ENCODE measurements around the gene CNBD2.

Gene CNBD2

DNA sequence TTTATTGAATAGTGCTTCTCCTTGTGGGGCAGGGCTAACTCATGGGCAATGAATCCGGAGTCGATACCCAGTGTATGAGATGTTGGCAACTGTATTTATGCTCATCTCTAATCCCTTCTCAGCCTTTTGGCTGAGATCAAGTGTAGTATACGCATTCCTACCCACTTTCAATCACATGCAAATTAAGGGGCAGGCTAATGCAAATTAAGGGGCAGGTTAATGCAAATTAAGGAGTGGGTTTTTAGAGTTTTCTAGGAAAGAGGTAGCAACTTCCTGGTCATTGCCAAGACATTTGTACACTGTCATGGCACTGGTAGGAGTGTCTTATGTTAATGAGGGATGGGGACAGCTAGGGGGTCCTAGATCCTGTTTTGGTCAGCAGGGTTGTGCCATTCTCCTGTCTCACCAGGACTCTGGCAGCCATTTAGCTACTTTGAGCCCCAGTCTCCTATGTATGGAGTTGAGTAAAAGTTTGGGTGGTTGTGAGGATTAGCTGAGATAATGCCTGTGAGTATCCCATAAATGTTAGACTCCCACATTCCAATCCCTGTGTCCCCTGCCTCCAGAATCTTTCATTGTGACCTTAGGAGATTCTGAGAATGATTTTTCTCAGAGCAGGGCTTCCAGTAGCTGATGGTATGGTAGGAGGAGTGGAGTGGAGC, at the start of gene CNBD2:
TSS of gene CNBD2 (plus strand) at position 612 of the 662 bp plus-strand sequence. CDS start 173 bp downstream, outside the sequence.
- Histone ChIP-seq H3K4me3 (ENCODE audit: low read depth in 1 of 2, low read length in 2 of 2) (no peak within 1 kb of the TSS), H3K27me3 (ENCODE audit: control insufficient read depth in 1 of 2, insufficient read depth in 2 of 2, low read length in 2 of 2) (no peaks in the 10 kb centered on the region), H3K9me3 (ENCODE audit: control insufficient read depth in 1 of 2, low read length in 2 of 2) (no peaks in the 10 kb centered on the region), H3K27ac (ENCODE audit: low read depth, low read length) (no peak within 1 kb of the TSS), H3K36me3 (ENCODE audit: control insufficient read depth in 1 of 2, insufficient read depth in 2 of 2, low read length in 2 of 2) (no peaks in the 10 kb centered on the region), H3K4me1 (ENCODE audit: control insufficient read depth in 1 of 2, insufficient read depth in 2 of 2, low read length in 2 of 2) (no peaks in the 10 kb centered on the region), H3K9ac (ENCODE audit: low read depth in 1 of 2, low read length in 2 of 2) (no peak within 1 kb of the TSS)

DNA sequence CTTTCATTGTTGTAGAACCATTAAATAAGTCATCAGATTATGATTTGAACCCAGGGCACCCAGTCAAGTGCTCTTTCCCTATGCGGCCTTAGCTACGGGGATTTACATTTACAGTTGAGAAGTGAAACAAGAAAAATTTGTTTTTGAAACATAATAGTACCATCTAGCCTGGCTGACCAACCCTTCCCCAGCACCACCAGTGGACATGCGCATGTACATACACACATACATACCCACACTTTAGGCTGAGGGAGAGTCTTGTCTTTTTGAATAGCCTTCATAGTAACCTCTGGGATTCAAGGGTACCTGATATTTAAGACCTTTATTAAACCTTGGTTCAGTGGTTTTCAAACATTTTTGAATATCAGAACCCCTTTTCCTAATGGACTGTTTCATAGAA, 47.9 kb upstream of the CNBD2 start:
- no peak overlapping the region for H3K4me3 ChIP-seq (ENCODE audit: low read depth in 1 of 2, low read length in 2 of 2)
- H3K9ac ChIP-seq (ENCODE audit: low read depth in 1 of 2, low read length in 2 of 2), result no peak overlapping the region
- no peaks in the 10 kb centered on the region for H3K9me3 ChIP-seq (ENCODE audit: control insufficient read depth in 1 of 2, low read length in 2 of 2)
- no peaks in the 10 kb centered on the region for H3K27me3 ChIP-seq (ENCODE audit: control insufficient read depth in 1 of 2, insufficient read depth in 2 of 2, low read length in 2 of 2)
- H3K36me3 ChIP-seq (ENCODE audit: control insufficient read depth in 1 of 2, insufficient read depth in 2 of 2, low read length in 2 of 2), result peaks cover 15 to 42% of the 10 kb centered on the region in 2 donors
- no peak overlapping the region for H3K27ac ChIP-seq (ENCODE audit: low read depth, low read length)
- H3K4me1 ChIP-seq (ENCODE audit: control insufficient read depth in 1 of 2, insufficient read depth in 2 of 2, low read length in 2 of 2), result no peaks in the 10 kb centered on the region

DNA sequence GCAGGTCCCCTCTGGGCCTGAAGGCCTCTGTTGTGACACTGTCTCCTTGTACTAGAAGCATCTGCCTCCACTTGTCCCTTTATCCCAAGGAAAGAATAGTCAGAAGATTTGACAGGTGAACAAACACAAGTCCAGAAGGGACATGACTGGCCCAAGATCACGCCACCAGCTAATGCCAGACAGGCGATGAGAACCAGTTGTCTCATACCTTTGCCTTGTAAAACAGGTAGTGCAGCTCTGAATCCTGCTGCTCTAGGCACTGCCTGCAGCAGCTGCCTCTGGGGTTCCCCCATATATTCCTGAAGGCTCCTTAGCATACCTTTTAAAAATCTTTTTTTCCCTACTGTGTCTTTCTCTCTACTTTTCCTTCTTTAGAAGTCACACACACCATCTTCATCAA, 39.1 kb upstream of the CNBD2 start:
- Histone ChIP-seq H3K36me3 (ENCODE audit: control insufficient read depth in 1 of 2, insufficient read depth in 2 of 2, low read length in 2 of 2) (peaks cover 18 to 58% of the 10 kb centered on the region in 2 donors), H3K9me3 (ENCODE audit: control insufficient read depth in 1 of 2, low read length in 2 of 2) (no peaks in the 10 kb centered on the region), H3K4me1 (ENCODE audit: control insufficient read depth in 1 of 2, insufficient read depth in 2 of 2, low read length in 2 of 2) (no peaks in the 10 kb centered on the region), H3K9ac (ENCODE audit: low read depth in 1 of 2, low read length in 2 of 2) (no peak overlapping the region), H3K4me3 (ENCODE audit: low read depth in 1 of 2, low read length in 2 of 2) (no peak overlapping the region), H3K27ac (ENCODE audit: low read depth, low read length) (no peak overlapping the region), H3K27me3 (ENCODE audit: control insufficient read depth in 1 of 2, insufficient read depth in 2 of 2, low read length in 2 of 2) (no peaks in the 10 kb centered on the region)

DNA sequence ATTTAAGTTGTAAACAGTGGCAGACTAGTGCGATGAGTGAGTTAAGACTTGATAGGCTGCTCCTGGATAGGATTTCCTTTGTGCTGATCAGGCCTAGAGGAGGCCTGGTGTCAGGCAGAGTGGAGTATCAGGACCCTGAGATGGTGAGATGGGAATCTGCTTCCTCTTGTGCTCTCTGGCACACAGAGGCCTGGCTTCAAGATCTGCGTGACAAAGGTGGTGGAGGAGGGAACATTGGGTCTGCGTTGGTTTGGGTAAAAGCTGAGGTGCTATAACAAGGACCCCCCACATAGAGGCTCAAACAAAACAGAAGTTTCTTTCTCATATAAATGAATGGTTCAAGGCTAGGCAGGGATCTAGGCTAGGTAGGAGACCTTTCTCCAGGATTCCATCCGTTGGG, 34.3 kb upstream of the CNBD2 start:
- Histone ChIP-seq H3K27ac (ENCODE audit: low read depth, low read length) (no peak overlapping the region), H3K9ac (ENCODE audit: low read depth in 1 of 2, low read length in 2 of 2) (no peak overlapping the region), H3K4me1 (ENCODE audit: control insufficient read depth in 1 of 2, insufficient read depth in 2 of 2, low read length in 2 of 2) (no peaks in the 10 kb centered on the region), H3K4me3 (ENCODE audit: low read depth in 1 of 2, low read length in 2 of 2) (no peak overlapping the region), H3K36me3 (ENCODE audit: control insufficient read depth in 1 of 2, insufficient read depth in 2 of 2, low read length in 2 of 2) (peaks cover 18 to 50% of the 10 kb centered on the region in 2 donors), H3K27me3 (ENCODE audit: control insufficient read depth in 1 of 2, insufficient read depth in 2 of 2, low read length in 2 of 2) (no peaks in the 10 kb centered on the region), H3K9me3 (ENCODE audit: control insufficient read depth in 1 of 2, low read length in 2 of 2) (no peaks in the 10 kb centered on the region)

DNA sequence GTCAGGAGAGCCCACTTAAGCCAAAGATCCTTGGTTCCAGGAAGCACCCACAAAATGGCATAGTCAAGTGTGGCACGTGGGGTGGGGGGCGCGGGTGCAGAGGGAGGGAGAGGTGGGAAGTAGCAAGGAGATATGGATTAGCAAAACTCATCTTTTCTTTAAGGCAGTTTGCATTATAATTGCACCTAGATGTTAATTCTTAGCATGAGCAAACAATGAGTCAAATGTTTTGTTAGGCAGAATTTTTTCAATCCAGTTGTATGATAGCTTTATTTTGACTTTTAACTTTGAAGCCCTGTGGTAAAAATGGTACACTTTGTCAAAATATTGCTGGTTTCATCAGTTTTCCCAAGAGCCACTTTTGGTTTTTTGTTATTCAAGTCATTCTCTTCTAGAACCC, 29.1 kb upstream of the CNBD2 start:
- no peak overlapping the region for H3K27ac ChIP-seq (ENCODE audit: low read depth, low read length)
- H3K9ac ChIP-seq (ENCODE audit: low read depth in 1 of 2, low read length in 2 of 2), result no peak overlapping the region
- no peak overlapping the region for H3K4me3 ChIP-seq (ENCODE audit: low read depth in 1 of 2, low read length in 2 of 2)
- no peaks in the 10 kb centered on the region for H3K9me3 ChIP-seq (ENCODE audit: control insufficient read depth in 1 of 2, low read length in 2 of 2)
- H3K27me3 ChIP-seq (ENCODE audit: control insufficient read depth in 1 of 2, insufficient read depth in 2 of 2, low read length in 2 of 2), result no peaks in the 10 kb centered on the region
- H3K4me1 ChIP-seq (ENCODE audit: control insufficient read depth in 1 of 2, insufficient read depth in 2 of 2, low read length in 2 of 2), result no peaks in the 10 kb centered on the region
- peaks cover 24 to 55% of the 10 kb centered on the region in 2 donors for H3K36me3 ChIP-seq (ENCODE audit: control insufficient read depth in 1 of 2, insufficient read depth in 2 of 2, low read length in 2 of 2)

DNA sequence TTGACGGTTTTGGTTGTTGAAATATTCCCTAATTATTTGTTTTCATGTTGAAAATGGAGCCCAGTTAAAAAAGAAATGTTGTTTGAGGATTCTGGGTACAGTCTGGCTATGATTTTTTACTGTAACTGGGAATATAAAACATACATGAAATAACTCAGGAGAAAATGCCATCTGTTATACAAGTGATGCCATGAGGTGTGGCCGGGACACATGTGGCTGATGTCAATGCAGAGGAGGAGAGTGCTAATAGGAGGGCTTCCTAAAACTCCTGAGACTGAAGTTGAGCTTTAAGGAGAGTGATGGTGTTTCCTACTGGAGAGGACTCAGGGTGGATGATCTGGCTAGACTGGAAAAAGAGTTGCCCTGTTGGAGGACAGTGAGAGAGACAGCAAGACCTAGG, 26.8 kb upstream of the CNBD2 start:
- H3K36me3 ChIP-seq (ENCODE audit: control insufficient read depth in 1 of 2, insufficient read depth in 2 of 2, low read length in 2 of 2), result peaks cover 19 to 55% of the 10 kb centered on the region in 2 donors
- H3K9ac ChIP-seq (ENCODE audit: low read depth in 1 of 2, low read length in 2 of 2), result no peak overlapping the region
- H3K27me3 ChIP-seq (ENCODE audit: control insufficient read depth in 1 of 2, insufficient read depth in 2 of 2, low read length in 2 of 2), result no peaks in the 10 kb centered on the region
- no peaks in the 10 kb centered on the region for H3K9me3 ChIP-seq (ENCODE audit: control insufficient read depth in 1 of 2, low read length in 2 of 2)
- H3K4me1 ChIP-seq (ENCODE audit: control insufficient read depth in 1 of 2, insufficient read depth in 2 of 2, low read length in 2 of 2), result no peaks in the 10 kb centered on the region
- H3K4me3 ChIP-seq (ENCODE audit: low read depth in 1 of 2, low read length in 2 of 2), result no peak overlapping the region
- H3K27ac ChIP-seq (ENCODE audit: low read depth, low read length), result no peak overlapping the region

DNA sequence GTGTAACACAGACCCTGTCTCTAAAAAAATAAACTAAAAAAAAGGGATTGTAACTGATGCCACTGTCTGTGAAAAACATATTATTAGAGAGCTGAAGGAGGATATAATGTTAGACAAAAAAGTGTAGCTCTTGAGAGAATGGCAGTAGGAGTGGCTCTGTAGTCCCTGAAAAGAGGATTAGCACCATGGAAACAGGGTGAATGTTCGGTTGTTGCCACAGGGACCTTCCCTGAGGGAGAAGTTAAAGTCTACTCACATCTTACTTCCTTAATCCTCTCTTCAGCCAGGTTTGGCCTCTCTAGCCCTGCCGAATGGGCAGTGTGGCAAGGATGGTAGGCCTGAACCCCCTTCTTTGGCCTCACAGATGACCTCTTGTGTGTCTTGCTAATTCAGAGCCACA, 26.1 kb upstream of the CNBD2 start:
- Histone ChIP-seq H3K9me3 (ENCODE audit: control insufficient read depth in 1 of 2, low read length in 2 of 2) (no peaks in the 10 kb centered on the region), H3K36me3 (ENCODE audit: control insufficient read depth in 1 of 2, insufficient read depth in 2 of 2, low read length in 2 of 2) (peaks cover 19 to 59% of the 10 kb centered on the region in 2 donors), H3K4me1 (ENCODE audit: control insufficient read depth in 1 of 2, insufficient read depth in 2 of 2, low read length in 2 of 2) (no peaks in the 10 kb centered on the region), H3K27ac (ENCODE audit: low read depth, low read length) (no peak overlapping the region), H3K27me3 (ENCODE audit: control insufficient read depth in 1 of 2, insufficient read depth in 2 of 2, low read length in 2 of 2) (no peaks in the 10 kb centered on the region), H3K4me3 (ENCODE audit: low read depth in 1 of 2, low read length in 2 of 2) (no peak overlapping the region), H3K9ac (ENCODE audit: low read depth in 1 of 2, low read length in 2 of 2) (no peak overlapping the region)

DNA sequence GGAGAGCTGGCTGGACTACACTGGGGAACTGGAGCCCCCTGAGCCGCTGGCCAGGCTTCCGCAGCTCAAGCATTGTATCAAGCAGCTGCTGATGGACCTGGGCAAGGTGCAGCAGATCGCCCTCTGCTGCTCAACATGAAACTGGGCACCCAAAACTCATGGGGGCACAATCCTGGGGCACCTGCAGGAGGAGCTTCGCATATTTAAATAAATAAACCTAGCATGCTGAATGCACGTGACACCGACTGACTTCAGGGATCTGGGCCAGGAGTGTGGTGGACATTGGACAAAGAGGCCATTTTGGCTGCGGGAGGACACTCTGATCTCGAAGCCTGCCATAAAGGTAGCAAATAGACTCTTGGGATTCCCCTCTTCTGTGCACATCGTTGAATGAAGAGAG, 20.9 kb upstream of the CNBD2 start:
- H3K27me3 ChIP-seq (ENCODE audit: control insufficient read depth in 1 of 2, insufficient read depth in 2 of 2, low read length in 2 of 2), result no peaks in the 10 kb centered on the region
- peaks cover 9 to 14% of the 10 kb centered on the region in 2 donors for H3K4me1 ChIP-seq (ENCODE audit: control insufficient read depth in 1 of 2, insufficient read depth in 2 of 2, low read length in 2 of 2)
- H3K4me3 ChIP-seq (ENCODE audit: low read depth in 1 of 2, low read length in 2 of 2), result no peak overlapping the region
- H3K36me3 ChIP-seq (ENCODE audit: control insufficient read depth in 1 of 2, insufficient read depth in 2 of 2, low read length in 2 of 2), result peaks cover 10 to 40% of the 10 kb centered on the region in 2 donors
- H3K9ac ChIP-seq (ENCODE audit: low read depth in 1 of 2, low read length in 2 of 2), result no peak overlapping the region
- H3K27ac ChIP-seq (ENCODE audit: low read depth, low read length), result no peak overlapping the region
- no peaks in the 10 kb centered on the region for H3K9me3 ChIP-seq (ENCODE audit: control insufficient read depth in 1 of 2, low read length in 2 of 2)

DNA sequence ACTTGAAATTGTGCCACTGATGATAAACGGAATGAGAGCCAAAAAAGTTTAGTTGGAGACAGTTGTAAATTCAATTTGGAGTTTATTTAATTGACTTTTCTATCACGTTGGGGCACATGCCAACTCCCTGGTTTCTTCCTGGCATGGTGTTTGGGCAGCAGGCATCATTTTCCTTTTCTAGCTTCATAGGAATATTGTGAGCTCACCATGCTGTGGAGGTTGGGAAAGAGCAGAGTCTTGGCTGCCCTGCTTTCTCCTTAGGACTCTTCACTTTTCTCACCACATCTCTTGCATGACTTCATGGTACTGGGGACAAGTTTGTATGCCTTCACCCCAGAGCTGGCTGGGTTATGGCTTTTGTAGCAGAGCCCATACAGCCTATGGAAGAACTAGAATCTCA, 20.5 kb upstream of the CNBD2 start:
- no peak overlapping the region for H3K9ac ChIP-seq (ENCODE audit: low read depth in 1 of 2, low read length in 2 of 2)
- peaks cover 13 to 18% of the 10 kb centered on the region in 2 donors for H3K4me1 ChIP-seq (ENCODE audit: control insufficient read depth in 1 of 2, insufficient read depth in 2 of 2, low read length in 2 of 2)
- H3K27me3 ChIP-seq (ENCODE audit: control insufficient read depth in 1 of 2, insufficient read depth in 2 of 2, low read length in 2 of 2), result no peaks in the 10 kb centered on the region
- H3K36me3 ChIP-seq (ENCODE audit: control insufficient read depth in 1 of 2, insufficient read depth in 2 of 2, low read length in 2 of 2), result peaks cover 10 to 40% of the 10 kb centered on the region in 2 donors
- H3K4me3 ChIP-seq (ENCODE audit: low read depth in 1 of 2, low read length in 2 of 2), result no peak overlapping the region
- no peak overlapping the region for H3K27ac ChIP-seq (ENCODE audit: low read depth, low read length)
- H3K9me3 ChIP-seq (ENCODE audit: control insufficient read depth in 1 of 2, low read length in 2 of 2), result no peaks in the 10 kb centered on the region

DNA sequence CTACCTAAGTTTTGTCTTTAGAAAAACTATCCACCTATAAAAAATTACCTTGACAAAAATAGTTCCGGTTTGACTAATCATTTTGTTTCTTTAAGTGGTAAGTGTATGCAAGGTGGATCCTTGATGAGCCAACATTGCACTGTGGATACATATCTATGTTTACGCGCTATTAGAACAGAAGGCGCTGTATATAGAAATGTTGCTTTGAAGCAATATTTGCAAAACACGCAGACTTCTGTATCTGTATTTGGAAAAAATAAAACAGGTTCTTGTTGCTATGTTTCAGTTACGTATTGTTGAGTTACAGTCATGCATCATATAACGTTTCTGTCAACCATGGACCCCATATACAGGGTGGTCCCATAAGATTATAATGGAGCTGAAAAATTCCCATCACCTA, 18.3 kb upstream of the CNBD2 start:
- Histone ChIP-seq H3K4me3 (ENCODE audit: low read depth in 1 of 2, low read length in 2 of 2) (no peak overlapping the region), H3K27me3 (ENCODE audit: control insufficient read depth in 1 of 2, insufficient read depth in 2 of 2, low read length in 2 of 2) (no peaks in the 10 kb centered on the region), H3K9ac (ENCODE audit: low read depth in 1 of 2, low read length in 2 of 2) (no peak overlapping the region), H3K4me1 (ENCODE audit: control insufficient read depth in 1 of 2, insufficient read depth in 2 of 2, low read length in 2 of 2) (peaks cover 19 to 23% of the 10 kb centered on the region in 2 donors), H3K36me3 (ENCODE audit: control insufficient read depth in 1 of 2, insufficient read depth in 2 of 2, low read length in 2 of 2) (peaks cover 3 to 28% of the 10 kb centered on the region in 2 donors), H3K9me3 (ENCODE audit: control insufficient read depth in 1 of 2, low read length in 2 of 2) (no peaks in the 10 kb centered on the region), H3K27ac (ENCODE audit: low read depth, low read length) (no peak overlapping the region)
